Measurements from ENCODE around the gene ULK4. TPM values are rescaled to one million over a fixed set of nuclear protein-coding genes. Genes with fewer than 3 reads are reported as not detected.

Gene ULK4
- total and polyA plus RNA-seq, 9 of the 15 experiments (the other 6 are each of a cell fraction or from before 2014, with no cell fraction given): 3.0 to 5.9 (median 3.5) TPM

GRCh38 chr3:41600616-41601015, 361.3 kb downstream of the ULK4 start (continued):
- TF ChIP-seq ZNF518B (CRISPR knock-in tag; IDR thresholded peaks at IDR 0.05): no peak
- TF ChIP-seq ZBTB49 (CRISPR knock-in tag; IDR thresholded peaks at IDR 0.05; ENCODE audit: borderline replicate concordance): no peak

- Histone ChIP-seq H3K9ac (ENCODE audit: insufficient read depth in 1 of 2, low read depth in 2 of 2, low read length in 2 of 2) (no peak overlapping the region), H3K4me1 (replicated peaks in 1 of 2; ENCODE audit: control insufficient read depth in 2 of 2, insufficient read depth in 2 of 2, low read length in 2 of 2) (no peaks in the 10 kb centered on the region), H3K27me3 (ENCODE audit: control insufficient read depth in 2 of 2, insufficient read depth in 2 of 2, low read length in 2 of 2) (peaks cover 2 to 3% of the 10 kb centered on the region in 2 experiments; a peak in 1 of 5 replicates), H2AFZ (ENCODE audit: low read depth, low read length) (no peak overlapping the region), H3K27ac (ENCODE audit: extremely low read depth, low read depth, low read length) (no peak overlapping the region), H3K36me3 (ENCODE audit: control insufficient read depth, insufficient read depth, low read length) (no peaks in the 10 kb centered on the region), H3K79me2 (ENCODE audit: control insufficient read depth, insufficient read depth, low read length) (no peaks in the 10 kb centered on the region), H3K9me3 (replicated peaks; ENCODE audit: control insufficient read depth, insufficient read depth, low read depth, low read length) (no peaks in the 10 kb centered on the region), H4K20me1 (replicated peaks; ENCODE audit: control insufficient read depth, insufficient read depth, low read length) (no peaks in the 10 kb centered on the region), H3K9me1 (ENCODE audit: control insufficient read depth, insufficient read depth, low read length) (no peaks in the 10 kb centered on the region), H3K4me3 (no peak overlapping the region), H3K4me2 (ENCODE audit: insufficient read depth, low read length) (no peak overlapping the region)
- ChIA-PET CTCF (ENCODE audit: low intra/inter-chr PET ratio) (no interaction called here), POLR2A (no interaction called here)
- ATAC-seq: no peak
- BruUV-seq (replicated peaks): no TSS peak
- DNase-seq (ENCODE audit: extremely low read depth in 1 of 4, low spot score in 3 of 4): no peak
- no peak for FAIRE-seq
- intact Hi-C loops (cut with micrococcal nuclease) (no loop called here), in situ Hi-C loops (cut with MboI) (no loop called here)
- 0% methylated on average over 1 of the region's 1 CpG for WGBS (ENCODE audit: insufficient coverage, low coverage, missing lambda C conversion rate)
- no peak for TF ChIP-seq KDM4B (IDR thresholded peaks at IDR 0.05; ENCODE audit: borderline replicate concordance in 2 of 2, low read depth in 1 of 2)
- peak; percentile 34 for TF ChIP-seq C11orf30 (IDR thresholded peaks at IDR 0.05; ENCODE audit: low read depth)
- TF ChIP-seq MAFG (tag; conservative IDR thresholded peaks at IDR 0.05): peak; percentile 33; the same call in 1 of the 2 replicates
- TF ChIP-seq ZNF318 (IDR thresholded peaks at IDR 0.05; ENCODE audit: borderline replicate concordance in 1 of 2, low read depth in 1 of 2): no peak
Observed at GRCh38 chr3:41599127-41599484, 362.8 kb downstream of the ULK4 start.

Measured in K562 (cell line).